G401 (cell line): ENCODE results near the gene MRPS6. TPM values are rescaled to one million over a fixed set of nuclear protein-coding genes. Genes with fewer than 3 reads are reported as not detected.
A peak's percentile ranks its signal among the peaks of the same experiment; 100 is the strongest.

Source experiments
- DNase-seq: peaks from one replicate; pipeline ENCODE4 v3.0.0-alpha.2; 2015; ENCODE audit warnings: low spot score
- in situ Hi-C: cut with HindIII; loops from 2 replicates; pipeline ENCODE4 v1.10.0; 2016; ENCODE audit warnings: low sequenced_read_pairs, mixed read lengths
- total RNA-seq: library from RNA; depleted of rRNA; stranded (reverse); fragments of >200 nt; shearing (Covaris generic); gene quantifications from 2 replicates; pipeline ENCODE4 v1.2.3, GENCODE V29; 2014; rRNA removed

The MRPS6 gene
- total RNA-seq, 1 experiment from 2014 or later: 118 TPM

GRCh38 chr21:34190576-34191321 lies 117.4 kb downstream of the MRPS6 start:
- DNase-seq: peak; percentile 84
- in situ Hi-C loops: no loop called here

GRCh38 chr21:34191876-34192275 lies 118.5 kb downstream of the MRPS6 start:
- no peak for DNase-seq
- in situ Hi-C loops: no loop called here

Other genes starting within 250 kb of the MRPS6 start
- 251 and 334 TPM in 2 replicates for gene ATP5PO, start 157.8 kb upstream of the MRPS6 start, total RNA-seq
- 33.8 and 48.4 TPM in 2 replicates for gene SLC5A3, start within 50 bp of the MRPS6 start, total RNA-seq